CD4-positive, alpha-beta T cell treated with Interleukin-4 for 1 hour (primary cell): ENCODE data around the gene FBXO48.
"Not testable (repeated sequence)": the region's sequence is repeated elsewhere in the genome, so short reads cannot be mapped to it uniquely, and the experiment has no call there.

ENCODE experiments used
- DNase-seq, 2 donors: peaks; one replicate each; pipeline ENCODE4 v3.0.0-alpha.2; 2020 to 2022

The FBXO48 gene

GRCh38 chr2:68467077-68467960 is at the start of gene FBXO48, which contains the start of gene APLF:
Gene FBXO48, minus strand, starts transcription at chr2:68467294. Its CDS starts 2,149 bp downstream, at chr2:68465145.
Gene APLF, plus strand, starts transcription at chr2:68467585. Its CDS starts 147 bp downstream, at chr2:68467732.
- DNase-seq = peak; percentile 99 to 100

GRCh38 chr2:68516051-68516955 is 49.2 kb upstream of the FBXO48 start:
- DNase-seq = no peak

- no peak for DNase-seq
Measured at GRCh38 chr2:68514316-68514929, 47.3 kb upstream of the FBXO48 start.

GRCh38 chr2:68512966-68513365 is 45.9 kb upstream of the FBXO48 start:
- no peak for DNase-seq

GRCh38 chr2:68512326-68512725 is 45.2 kb upstream of the FBXO48 start:
- no peak for DNase-seq

GRCh38 chr2:68506170-68506569 is 39.1 kb upstream of the FBXO48 start:
- DNase-seq = peak in 1 of 2 donors; percentile 27

- no peak for DNase-seq
Measured at GRCh38 chr2:68505603-68506159, 38.6 kb upstream of the FBXO48 start.

- no peak for DNase-seq
Measured at GRCh38 chr2:68501768-68502167, 34.7 kb upstream of the FBXO48 start.

- DNase-seq = no peak
Measured at GRCh38 chr2:68500649-68501048, 33.6 kb upstream of the FBXO48 start.

- DNase-seq = no peak
Measured at GRCh38 chr2:68499133-68499532, 32.0 kb upstream of the FBXO48 start.

GRCh38 chr2:68491582-68491981 is 24.5 kb upstream of the FBXO48 start:
- no peak for DNase-seq

- DNase-seq = no peak
Measured at GRCh38 chr2:68489282-68489681, 22.2 kb upstream of the FBXO48 start.

- not testable (repeated sequence) for DNase-seq
Measured at GRCh38 chr2:68488605-68489004, 21.5 kb upstream of the FBXO48 start.

GRCh38 chr2:68487773-68488355 is 20.8 kb upstream of the FBXO48 start:
- DNase-seq = peak in 1 of 2 donors; percentile 53

- no peak for DNase-seq
Measured at GRCh38 chr2:68483011-68483410, 15.9 kb upstream of the FBXO48 start.

- DNase-seq = no peak
Measured at GRCh38 chr2:68482296-68482820, 15.3 kb upstream of the FBXO48 start.

- DNase-seq = no peak
Measured at GRCh38 chr2:68478688-68479087, 11.6 kb upstream of the FBXO48 start.

GRCh38 chr2:68476454-68476853 is 9.4 kb upstream of the FBXO48 start:
- DNase-seq = no peak

GRCh38 chr2:68475576-68475975 is 8.5 kb upstream of the FBXO48 start:
- no peak for DNase-seq

- no peak for DNase-seq
Measured at GRCh38 chr2:68475110-68475509, 8.0 kb upstream of the FBXO48 start.

GRCh38 chr2:68472796-68473414 is 5.8 kb upstream of the FBXO48 start:
- no peak for DNase-seq

GRCh38 chr2:68471385-68471784 is 4.3 kb upstream of the FBXO48 start:
- DNase-seq = no peak
